ENCODE results near the gene WDFY2. TPM values are rescaled to one million over a fixed set of nuclear protein-coding genes. Genes with fewer than 3 reads are reported as not detected.

Gene WDFY2
- total RNA-seq, 4 donors from 2014 or later, result 6.0 to 11.3 (median 9.7) TPM

GRCh38 chr13:51584731-51585672 lies 740 bp downstream of the WDFY2 start:
- Histone ChIP-seq H3K4me3 (peak overlapping the region; percentile 78 to 97 (median 86)), H3K27ac (peak overlapping the region; percentile 82 to 93 (median 90)), H3K27me3 (no peaks in the 10 kb centered on the region), H3K36me3 (no peaks in the 10 kb centered on the region), H3K4me1 (peaks cover 0 to 9% (median 4%) of the 10 kb centered on the region in 4 donors), H3K9me3 (no peaks in the 10 kb centered on the region)
- TF ChIP-seq CTCF (IDR thresholded peaks at IDR 0.05) (peak in 2 of 6 experiments; percentile 6 to 27), POLR2A (IDR thresholded peaks at IDR 0.05) (peak in 1 of 2 donors; percentile 25)
- peak; percentile 61 to 82 (median 81) for DNase-seq

GRCh38 chr13:51585696-51586095 lies 1.4 kb downstream of the WDFY2 start:
- Histone ChIP-seq H3K4me1 (peaks cover 0 to 9% (median 4%) of the 10 kb centered on the region in 4 donors), H3K27ac (no peak overlapping the region)

DNA sequence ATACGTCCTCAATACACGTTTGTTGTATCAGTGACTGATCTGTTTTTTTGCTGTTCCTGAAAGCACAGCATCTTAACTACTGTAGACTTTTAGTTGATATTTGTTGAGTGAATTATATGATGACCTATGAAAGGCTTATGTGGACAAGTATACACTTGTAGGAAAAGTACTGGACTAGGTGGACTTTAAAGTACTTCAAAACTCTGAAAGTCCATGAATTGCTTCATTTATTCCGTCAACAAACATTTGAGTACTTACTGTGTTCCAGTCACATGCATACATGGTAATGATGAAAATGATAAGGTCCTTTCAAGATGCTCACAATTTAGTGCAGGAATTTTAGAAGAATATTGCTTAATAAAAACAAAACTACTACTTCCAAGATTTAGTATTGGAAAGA lies 3.1 kb downstream of the WDFY2 start:
- peaks cover 0 to 9% (median 4%) of the 10 kb centered on the region in 4 donors for H3K4me1 ChIP-seq
- H3K4me3 ChIP-seq, result no peak overlapping the region

More at GRCh38 chr13:51585696-51586095, 1.4 kb downstream of the WDFY2 start:
- TF ChIP-seq POLR2A (IDR thresholded peaks at IDR 0.05), result no peak
- no peak for TF ChIP-seq CTCF (IDR thresholded peaks at IDR 0.05)
- DNase-seq, result no peak
- Histone ChIP-seq H3K9me3 (no peaks in the 10 kb centered on the region), H3K4me3 (peak overlapping the region in 3 of 4 donors; percentile 78 to 97 (median 90)), H3K27me3 (no peaks in the 10 kb centered on the region), H3K36me3 (no peaks in the 10 kb centered on the region)

GRCh38 chr13:51588406-51588949 lies 4.2 kb downstream of the WDFY2 start:
- Histone ChIP-seq H3K9me3 (no peaks in the 10 kb centered on the region), H3K27me3 (no peaks in the 10 kb centered on the region), H3K36me3 (no peaks in the 10 kb centered on the region), H3K27ac (no peak overlapping the region), H3K4me1 (peaks cover 0 to 9% (median 4%) of the 10 kb centered on the region in 4 donors), H3K4me3 (no peak overlapping the region)
- TF ChIP-seq CTCF (IDR thresholded peaks at IDR 0.05), result no peak
- no peak for TF ChIP-seq POLR2A (IDR thresholded peaks at IDR 0.05)
- DNase-seq, result no peak

More for the DNA sequence above, 3.1 kb downstream of the WDFY2 start:
- DNase-seq, result no peak
- Histone ChIP-seq H3K9me3 (no peaks in the 10 kb centered on the region), H3K27ac (no peak overlapping the region), H3K27me3 (no peaks in the 10 kb centered on the region), H3K36me3 (no peaks in the 10 kb centered on the region)
- TF ChIP-seq POLR2A (IDR thresholded peaks at IDR 0.05) (no peak), CTCF (IDR thresholded peaks at IDR 0.05) (no peak)

DNA sequence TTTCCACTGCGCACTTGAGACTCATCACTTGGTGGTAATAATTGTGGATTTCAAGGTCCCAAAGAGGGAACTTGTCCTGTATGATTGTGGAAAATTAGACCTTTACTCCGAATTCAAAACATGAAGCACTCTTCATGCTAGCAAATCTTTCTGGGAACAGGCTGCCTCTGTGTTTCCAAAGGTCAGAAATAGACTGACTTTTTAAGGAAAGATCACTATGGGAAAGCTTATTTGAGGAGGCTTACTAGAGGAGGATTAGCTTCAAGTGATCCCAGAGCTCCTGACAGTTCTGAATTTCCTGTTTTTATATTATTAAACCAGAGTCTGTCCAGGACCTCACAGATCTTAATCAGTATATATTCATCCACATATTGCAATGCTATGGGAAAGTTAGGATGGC lies 5.5 kb downstream of the WDFY2 start:
- no peak for DNase-seq
- peaks cover 0 to 9% (median 4%) of the 10 kb centered on the region in 4 donors for H3K4me1 ChIP-seq
- H3K9me3 ChIP-seq, result no peaks in the 10 kb centered on the region
- H3K27ac ChIP-seq, result no peak overlapping the region
- no peaks in the 10 kb centered on the region for H3K36me3 ChIP-seq
- H3K27me3 ChIP-seq, result no peaks in the 10 kb centered on the region
- TF ChIP-seq CTCF (IDR thresholded peaks at IDR 0.05), result no peak
- TF ChIP-seq POLR2A (IDR thresholded peaks at IDR 0.05), result no peak
- no peak overlapping the region for H3K4me3 ChIP-seq
